ENCODE results near the gene HOXA5. TPM values are rescaled to one million over a fixed set of nuclear protein-coding genes. Genes with fewer than 3 reads are reported as not detected.

The HOXA5 gene
- total RNA-seq, result 1.3 and 12.7 TPM in 2 replicates

GRCh38 chr7:27143023-27143949, at the start of gene HOXA5:
TSS of gene HOXA5 (minus strand) at chr7:27143681. CDS start at chr7:27143607, 74 bp downstream.

GRCh38 chr7:27185013-27185853, 41.8 kb upstream of the HOXA5 start, which contains the start of gene HOXA11:
TSS of gene HOXA11 (minus strand) at chr7:27185232. CDS start at chr7:27185144, 88 bp downstream.

GRCh38 chr7:27173956-27174873, 30.7 kb upstream of the HOXA5 start, which contains the start of gene HOXA10:
TSS of gene HOXA10 (minus strand) at chr7:27174320. CDS start at chr7:27174306, 14 bp downstream.

GRCh38 chr7:27165089-27165995, 21.9 kb upstream of the HOXA5 start, which contains the start of gene HOXA9:
TSS of gene HOXA9 (minus strand) at chr7:27165537. CDS start at chr7:27165457, 80 bp downstream.

GRCh38 chr7:27156508-27156898, 13.0 kb upstream of the HOXA5 start, which contains the start of gene HOXA7:
TSS of gene HOXA7 (minus strand) at chr7:27156675. CDS start at chr7:27156545, 130 bp downstream.

DNA sequence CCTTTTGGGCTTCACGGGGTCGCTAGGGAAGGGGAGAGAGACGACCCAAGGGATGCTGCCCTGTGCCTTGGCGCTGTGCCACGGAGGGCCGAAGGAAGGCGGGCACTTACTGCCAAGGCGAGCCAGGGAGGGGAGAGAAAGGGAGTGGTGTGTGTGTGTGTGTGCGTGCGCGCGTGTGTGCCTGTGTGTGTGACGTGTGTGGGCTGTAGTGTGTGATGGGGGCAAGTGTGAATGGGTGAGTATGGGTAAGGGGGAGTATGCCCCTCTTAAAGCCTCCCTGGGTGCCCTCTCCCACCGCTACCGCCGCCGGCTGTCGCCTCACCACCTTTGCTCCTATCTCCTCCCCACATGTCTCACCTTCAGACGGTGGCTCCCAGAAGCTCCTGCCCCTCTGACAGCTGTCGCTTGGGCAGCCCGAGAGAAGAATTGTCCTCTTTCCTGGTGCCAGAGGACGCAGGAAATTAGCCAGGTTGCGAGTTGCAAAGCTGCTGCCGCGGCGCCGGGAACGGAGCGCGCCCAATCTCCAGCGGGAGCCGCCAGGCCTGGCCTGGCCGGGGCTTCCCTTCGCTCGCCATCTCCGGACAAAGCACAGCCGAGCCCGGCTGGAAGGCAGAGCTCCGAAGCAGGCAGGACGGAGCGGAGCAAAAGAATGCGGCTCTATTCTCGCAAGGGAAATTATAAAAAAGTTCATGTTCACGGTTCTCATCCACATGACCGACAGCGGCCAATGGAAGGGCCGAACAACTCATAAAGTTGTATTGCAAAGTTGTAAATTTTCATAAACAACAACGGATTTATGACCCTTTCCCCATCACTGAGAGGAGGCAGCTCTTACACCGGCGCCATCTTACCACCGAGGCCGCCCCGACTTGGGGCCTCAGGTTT, 8.7 kb upstream of the HOXA5 start, which contains the start of gene HOXA3:
Gene HOXA3, minus strand, starts transcription at position 653 of the 885 bp plus-strand sequence. CDS start 41,943 bp downstream, outside the sequence.

GRCh38 chr7:27147199-27148030, 3.9 kb upstream of the HOXA5 start, which contains the start of gene HOXA6:
TSS of gene HOXA6 (minus strand) at chr7:27147774. CDS start at chr7:27147749, 25 bp downstream.

DNA sequence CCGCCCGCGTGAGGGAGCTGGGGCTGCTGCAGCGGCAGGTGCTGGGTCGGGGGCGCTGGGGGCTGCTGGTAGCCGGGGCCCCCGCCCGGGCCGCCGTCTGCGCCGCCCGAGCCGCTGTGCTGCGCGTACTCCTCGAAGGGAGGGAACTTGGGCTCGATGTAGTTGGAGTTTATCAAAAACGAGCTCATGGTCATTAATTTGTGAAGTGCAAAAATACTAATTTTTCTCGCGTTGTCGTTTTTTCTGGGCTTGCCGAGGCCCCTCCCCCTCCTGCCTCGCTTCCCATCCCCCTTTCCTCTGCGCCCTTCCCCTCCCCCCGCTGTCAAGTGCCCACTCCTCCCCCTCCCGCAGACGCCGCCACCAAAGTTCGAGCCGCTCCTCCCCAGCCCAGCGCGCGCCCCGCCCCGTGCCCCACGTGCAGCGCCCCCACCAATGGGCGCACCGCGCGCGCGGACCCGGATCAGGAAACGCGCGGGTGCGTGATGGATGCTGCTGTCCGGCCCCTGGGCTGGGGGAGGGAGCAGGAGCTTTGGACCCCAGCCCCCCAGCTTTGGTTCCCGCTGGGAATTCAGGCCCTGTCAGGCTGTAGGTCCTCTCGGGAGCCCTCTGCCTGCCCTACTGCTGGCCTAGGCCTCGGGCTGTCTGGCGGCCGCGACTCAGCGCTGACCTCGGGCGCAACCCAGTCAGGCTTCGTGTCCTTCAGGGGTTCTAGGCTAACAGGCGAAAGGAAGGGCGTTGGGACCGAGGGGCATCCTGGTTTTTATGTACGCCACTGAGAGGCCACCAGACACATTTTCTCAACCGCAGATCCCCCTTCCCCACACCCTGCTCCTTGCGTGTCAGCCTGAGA, 12.7 kb downstream of the HOXA5 start, which contains the start of gene HOXA4:
Gene HOXA4, minus strand, starts transcription at position 218 of the 850 bp plus-strand sequence. Its CDS starts 24 bp downstream, at position 194.

DNA sequence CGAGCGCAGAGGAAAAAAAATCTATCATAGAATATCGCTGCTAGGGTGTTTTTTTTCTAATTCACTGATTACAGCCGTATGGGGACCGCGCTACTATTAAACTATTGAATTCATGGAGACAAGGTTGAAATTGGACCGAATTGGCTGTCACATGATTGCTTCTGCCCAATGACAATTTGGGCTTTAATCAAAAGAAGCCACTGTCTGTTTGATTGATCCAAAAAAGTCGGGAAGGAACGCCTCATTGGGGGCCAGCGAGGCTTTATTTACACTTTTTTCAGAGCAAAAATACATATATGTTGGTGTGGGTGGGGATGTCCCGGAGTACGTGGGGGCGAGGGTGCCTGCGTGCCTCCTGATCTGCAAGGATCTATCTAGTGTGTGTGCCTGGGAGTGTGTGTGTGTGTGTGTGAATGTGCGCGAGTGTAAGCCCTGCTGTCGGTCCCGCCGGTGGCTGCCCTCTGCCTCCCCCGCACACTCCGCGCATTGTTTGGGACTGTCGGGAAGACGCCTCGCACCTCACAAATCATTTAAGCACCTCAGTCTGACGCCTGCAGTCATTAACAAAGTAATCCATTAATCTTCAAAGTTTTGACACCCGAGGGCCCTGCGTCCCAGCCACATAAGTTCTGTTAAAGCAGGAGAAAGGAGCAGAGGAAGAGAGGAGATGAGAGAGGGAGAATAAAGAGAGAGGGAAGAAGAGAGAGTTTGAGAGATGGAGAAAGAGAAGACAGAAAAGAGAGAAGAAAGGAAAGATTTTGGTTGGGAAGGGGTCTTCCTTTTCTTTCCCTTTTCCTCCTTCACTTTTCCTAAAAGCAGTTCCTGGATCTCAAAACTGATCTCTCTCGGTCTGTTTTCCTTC, 40.7 kb downstream of the HOXA5 start, which contains the start of gene HOXA2:
Gene HOXA2, minus strand, starts transcription at position 103 of the 862 bp plus-strand sequence. CDS start 183 bp downstream, outside the sequence.

DNA sequence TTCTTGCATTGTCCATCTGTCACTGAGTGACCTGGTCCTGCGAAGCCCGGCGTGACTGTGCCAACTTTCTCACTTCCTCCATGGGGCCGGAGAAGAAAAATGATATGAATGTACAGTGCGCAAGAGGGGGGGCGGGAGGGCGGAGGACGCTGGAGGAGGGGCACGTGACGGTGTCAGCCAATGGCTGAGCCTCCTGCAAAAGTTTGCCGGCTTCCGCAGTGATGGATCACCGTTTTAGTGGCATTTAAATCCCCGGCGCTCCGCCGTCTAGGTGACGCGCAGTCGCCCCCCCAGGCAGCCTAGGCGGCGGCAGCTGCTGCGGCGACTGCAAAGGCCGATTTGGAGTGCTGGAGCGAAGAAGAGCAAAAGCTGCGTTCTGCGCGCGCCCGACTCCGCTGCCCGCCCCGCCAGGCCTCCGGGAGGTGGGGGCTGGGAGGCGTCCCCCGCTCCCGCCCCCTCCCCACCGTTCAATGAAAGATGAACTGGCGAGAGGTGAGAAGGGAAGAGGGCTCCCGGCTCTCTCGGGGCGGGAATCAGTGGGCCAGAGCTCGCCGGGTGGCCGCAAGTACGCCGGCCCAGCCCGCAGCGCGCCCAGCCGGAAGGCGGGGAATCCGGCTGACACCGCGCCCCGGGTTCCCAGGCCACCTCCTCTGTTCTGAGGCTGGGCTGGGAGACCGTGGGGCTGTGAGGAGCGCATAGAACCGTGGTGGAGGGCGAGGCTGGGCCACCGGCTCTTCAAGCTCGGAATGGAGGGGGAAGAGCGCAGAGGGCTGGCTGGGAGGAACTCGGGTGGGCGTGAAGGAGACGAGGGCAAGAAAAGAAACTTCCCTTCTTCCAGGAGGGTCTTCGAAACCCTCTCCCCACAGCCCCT, 47.3 kb downstream of the HOXA5 start, which contains the start of gene HOXA1:
Gene HOXA1, minus strand, starts transcription at position 104 of the 871 bp plus-strand sequence. Its CDS starts 88 bp downstream, at position 16.

